SK-N-MC (cell line): Measurements from ENCODE around the gene TESK1.

Experiments used
- EZH2 ChIP-seq: fragments of 200-600 bp; sonication (generic); IDR thresholded peaks from one replicate; pipeline ENCODE4 v1.6.1; 2017; ENCODE audit warnings: antibody characterized with exemption
- FOXP2 ChIP-seq: optimal IDR thresholded peaks from 2 replicates; pipeline ENCODE3; 2011; ENCODE audit warnings: mild to moderate bottlenecking, moderate library complexity; ENCODE audit not compliant: insufficient read depth; ENCODE audit errors: extremely low read length, control extremely low read depth
- POLR2AphosphoS5 ChIP-seq: IDR thresholded peaks from 2 replicates; pipeline ENCODE4 v1.6.1; 2012; ENCODE audit warnings: mild to moderate bottlenecking, low read depth, low read length, borderline replicate concordance

DNA sequence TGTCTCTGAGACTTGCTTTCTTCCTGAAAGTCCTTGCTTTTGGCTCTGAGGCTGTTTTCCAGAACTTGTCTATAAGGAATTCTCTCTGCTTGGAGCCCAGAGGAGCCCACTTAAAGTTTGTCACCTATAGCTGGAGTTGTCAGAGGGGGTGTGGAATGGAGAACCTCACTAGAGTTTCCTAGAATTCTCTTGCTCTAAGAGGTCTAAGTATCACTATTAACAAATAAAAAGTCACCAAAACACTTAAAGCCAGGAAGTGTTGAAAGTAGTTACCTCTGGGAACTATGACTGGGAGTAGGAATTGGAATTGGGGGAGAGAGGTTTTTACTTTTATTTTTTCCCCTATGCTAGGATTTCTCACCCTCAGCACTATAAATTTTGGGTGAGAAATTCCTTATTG, 30.7 kb downstream of the TESK1 start:
- TF ChIP-seq POLR2AphosphoS5 (no peak), FOXP2 (no peak), EZH2 (no peak)
